HG03378 (cell line): ENCODE results near the gene ENG.

ENCODE experiments used
- ATAC-seq: cut with Tn5 transposase; IDR thresholded peaks from one replicate; pipeline ENCODE4 v1.9.1; 2021; ENCODE audit warnings: mild to moderate bottlenecking, moderate library complexity; ENCODE audit not compliant: unreplicated experiment

The ENG gene

GRCh38 chr9:127778280-127779135 lies 76.0 kb downstream of the ENG start, which contains the start of gene SH2D3C:
Gene SH2D3C, minus strand, starts transcription at chr9:127778666. Its CDS starts 39 bp downstream, at chr9:127778627.
- ATAC-seq = peak; percentile 1

- no peak for ATAC-seq
These were observed 77.0 kb downstream of the ENG start for GRCh38 chr9:127777368-127777980.

GRCh38 chr9:127776924-127777289 lies 77.6 kb downstream of the ENG start:
- no peak for ATAC-seq

- no peak for ATAC-seq
These were observed 78.1 kb downstream of the ENG start for GRCh38 chr9:127776195-127776923.

GRCh38 chr9:127773981-127774380 lies 80.5 kb downstream of the ENG start:
- ATAC-seq = no peak

GRCh38 chr9:127773272-127773671 lies 81.2 kb downstream of the ENG start:
- ATAC-seq = no peak

GRCh38 chr9:127772603-127773002 lies 81.9 kb downstream of the ENG start:
- ATAC-seq = no peak

- ATAC-seq = no peak
These were observed 82.8 kb downstream of the ENG start for GRCh38 chr9:127771570-127772189.

- ATAC-seq = peak; percentile 65
These were observed 83.4 kb downstream of the ENG start for GRCh38 chr9:127770905-127771569.

- no peak for ATAC-seq
These were observed 83.9 kb downstream of the ENG start for GRCh38 chr9:127770583-127770904.

- ATAC-seq = no peak
These were observed 84.4 kb downstream of the ENG start for GRCh38 chr9:127769929-127770582.

GRCh38 chr9:127769101-127769500 lies 85.4 kb downstream of the ENG start:
- no peak for ATAC-seq

- no peak for ATAC-seq
These were observed 85.8 kb downstream of the ENG start for GRCh38 chr9:127768698-127769097.

- ATAC-seq = no peak
These were observed 86.5 kb downstream of the ENG start for GRCh38 chr9:127767909-127768331.

GRCh38 chr9:127767410-127767809 lies 87.0 kb downstream of the ENG start:
- ATAC-seq = no peak

- no peak for ATAC-seq
These were observed 89.0 kb downstream of the ENG start for GRCh38 chr9:127765418-127765817.
